H1 (cell line): Measurements from ENCODE around the gene KIF21A. TPM values are rescaled to one million over a fixed set of nuclear protein-coding genes. Genes with fewer than 3 reads are reported as not detected.

ENCODE experiments used
- CTCF ChIA-PET: fragments of 300-600 bp; sonication (Branson Sonifier 250); formaldehyde crosslinking; loops from one replicate; lab custom pipeline; 2021; ENCODE audit not compliant: partially characterized antibody; lab: Charles Lee
- POLR2A ChIA-PET: fragments of 300-600 bp; sonication (Branson Sonifier 250); formaldehyde crosslinking; loops from one replicate; lab custom pipeline; 2021; ENCODE audit warnings: inconsistent platforms; ENCODE audit not compliant: partially characterized antibody; lab: Charles Lee
- DNase-seq, 2 experiments: peaks; one replicate each; pipeline versions ENCODE4 v3.0.0 to v3.0.0-alpha.2; 2010 to 2022; ENCODE audit warnings: low spot score in 2 of 2, low read depth in 1 of 2, mixed read lengths in 1 of 2
- FAIRE-seq: peaks from 2 replicates; lab custom pipeline; 2011; peaks lifted over from hg19 to GRCh38; lab: Jason Lieb, UNC
- H2AFZ ChIP-seq: 2 replicates; pipeline ENCODE4 v1.8.1; 2012; ENCODE audit warnings: low read length, inconsistent platforms
- H2AK5ac ChIP-seq: 2 replicates; pipeline ENCODE4 v1.6.1; 2013; ENCODE audit warnings: low read depth, low read length
- H2BK120ac ChIP-seq: replicated peaks from 2 replicates; pipeline ENCODE3; 2013; ENCODE audit warnings: low read depth, low read length, inconsistent platforms
- H2BK12ac ChIP-seq: 2 replicates; pipeline ENCODE4 v1.6.1; 2013; ENCODE audit warnings: low read depth, low read length
- H2BK15ac ChIP-seq: 2 replicates; pipeline ENCODE4 v1.6.1; 2013; ENCODE audit warnings: low read length
- H2BK20ac ChIP-seq: 2 replicates; pipeline ENCODE4 v1.6.1; 2013; ENCODE audit warnings: low read length
- H2BK5ac ChIP-seq: 2 replicates; pipeline ENCODE4 v1.6.1; 2013; ENCODE audit warnings: low read depth, low read length
- H3K14ac ChIP-seq: 2 replicates; pipeline ENCODE4 v1.6.1; 2013; ENCODE audit warnings: inconsistent platforms; ENCODE audit not compliant: insufficient read length
- H3K18ac ChIP-seq: 2 replicates; pipeline ENCODE4 v1.6.1; 2013; ENCODE audit warnings: low read length; ENCODE audit errors: extremely low read depth
- H3K23ac ChIP-seq: 2 replicates; pipeline ENCODE4 v1.6.1; 2013; ENCODE audit warnings: inconsistent platforms; ENCODE audit not compliant: insufficient read length
- H3K23me2 ChIP-seq: 2 replicates; pipeline ENCODE4 v1.6.1; 2013; ENCODE audit warnings: low read depth, low read length
- H3K27ac ChIP-seq: 2 replicates; pipeline ENCODE4 v1.6.1; 2011; ENCODE audit warnings: low read depth, low read length, inconsistent platforms
- H3K27me3 ChIP-seq, 4 experiments: replicated peaks in 1 of 4; 1 replicate in 1 of 4; 2 replicates in 3 of 4; pipeline versions ENCODE4 v1.6.1 to v1.8.1; 2011 to 2013; ENCODE audit warnings: low read length in 3 of 4, mild to moderate bottlenecking in 3 of 4, inconsistent platforms in 2 of 4, mixed read lengths in 2 of 4, moderate library complexity in 1 of 4; ENCODE audit not compliant: control insufficient read depth in 3 of 4, insufficient read depth in 3 of 4; ENCODE audit errors: extremely low read depth in 1 of 4
- H3K36me3 ChIP-seq, 4 experiments: 2 replicates each; pipeline versions ENCODE4 v1.6.1 to v1.8.1; 2011 to 2013; ENCODE audit warnings: mild to moderate bottlenecking in 4 of 4, low read length in 3 of 4, moderate library complexity in 2 of 4, control low read depth in 1 of 4, inconsistent platforms in 1 of 4; ENCODE audit not compliant: insufficient read depth in 4 of 4, control insufficient read depth in 2 of 4
- H3K4ac ChIP-seq: replicated peaks from 2 replicates; pipeline ENCODE3; 2013; ENCODE audit warnings: low read length, low read depth, mixed read lengths, inconsistent platforms; ENCODE audit not compliant: insufficient read length
- H3K4me1 ChIP-seq, 4 experiments: replicated peaks in 1 of 4; 1 replicate in 1 of 4; 2 replicates in 3 of 4; pipeline versions ENCODE4 v1.6.1 to v1.8.1; 2011 to 2013; ENCODE audit warnings: low read length in 3 of 4, inconsistent platforms in 2 of 4, mixed read lengths in 1 of 4; ENCODE audit not compliant: insufficient read depth in 4 of 4, control insufficient read depth in 3 of 4
- H3K4me2 ChIP-seq, 2 experiments: 2 replicates each; pipeline versions ENCODE4 v1.6.1 to v1.8.1; 2011 to 2013; ENCODE audit warnings: low read depth in 2 of 2, low read length in 2 of 2, control low read depth in 1 of 2, inconsistent platforms in 1 of 2, mild to moderate bottlenecking in 1 of 2; ENCODE audit not compliant: insufficient read depth in 1 of 2
- H3K4me3 ChIP-seq, 4 experiments: fragments of 200-600, 300-600 bp in 1 of 4; sonication (generic), shearing (Covaris generic), sonication (Bioruptor Twin) in 1 of 4; 2 replicates each; pipeline versions ENCODE4 v1.5.1 to v1.8.1; 2011 to 2016; ENCODE audit warnings: low read length in 4 of 4, low read depth in 3 of 4, control low read depth in 2 of 4, inconsistent platforms in 2 of 4, mild to moderate bottlenecking in 2 of 4, mixed read lengths in 1 of 4, moderate library complexity in 1 of 4; ENCODE audit not compliant: insufficient read depth in 2 of 4; ENCODE audit errors: extremely low read depth in 1 of 4
- H3K56ac ChIP-seq: replicated peaks from 2 replicates; pipeline ENCODE3; 2013; ENCODE audit warnings: low read depth, mild to moderate bottlenecking, mixed read lengths, low read length, inconsistent platforms; ENCODE audit not compliant: insufficient read length
- H3K79me1 ChIP-seq: 2 replicates; pipeline ENCODE4 v1.6.1; 2013; ENCODE audit warnings: low read depth, low read length, control low read depth
- H3K79me2 ChIP-seq, 2 experiments: 2 replicates each; pipeline versions ENCODE4 v1.6.1 to v1.8.1; 2012 to 2013; ENCODE audit warnings: low read length in 2 of 2, mild to moderate bottlenecking in 2 of 2, inconsistent platforms in 1 of 2; ENCODE audit not compliant: insufficient read depth in 2 of 2, control insufficient read depth in 1 of 2
- H3K9ac ChIP-seq, 4 experiments: replicated peaks in 1 of 4; 1 replicate in 1 of 4; 2 replicates in 3 of 4; pipeline versions ENCODE4 v1.6.1 to v1.8.1; 2011 to 2013; ENCODE audit warnings: low read depth in 3 of 4, low read length in 3 of 4, control low read depth in 2 of 4, mild to moderate bottlenecking in 2 of 4, moderate library complexity in 2 of 4, inconsistent platforms in 1 of 4; ENCODE audit errors: extremely low read depth in 1 of 4
- H3K9me3 ChIP-seq, 2 experiments: 2 replicates each; pipeline versions ENCODE4 v1.6.1 to v1.8.1; 2012 to 2013; ENCODE audit warnings: mild to moderate bottlenecking in 2 of 2, moderate library complexity in 2 of 2, control low read depth in 1 of 2, inconsistent platforms in 1 of 2, low read depth in 1 of 2, low read length in 1 of 2, mixed read lengths in 1 of 2; ENCODE audit not compliant: insufficient read depth in 2 of 2
- H4K20me1 ChIP-seq, 2 experiments: replicated peaks in 1 of 2; 2 replicates each; pipeline versions ENCODE3 to v1.8.1; 2011 to 2013; ENCODE audit warnings: inconsistent platforms in 2 of 2, low read length in 2 of 2, mild to moderate bottlenecking in 1 of 2; ENCODE audit not compliant: insufficient read depth in 2 of 2, control insufficient read depth in 1 of 2
- H4K5ac ChIP-seq: 2 replicates; pipeline ENCODE4 v1.6.1; 2013; ENCODE audit warnings: low read length, low read depth, mixed read lengths, inconsistent platforms; ENCODE audit not compliant: insufficient read length
- H4K8ac ChIP-seq: 2 replicates; pipeline ENCODE4 v1.8.0; 2013; ENCODE audit warnings: mild to moderate bottlenecking, moderate library complexity, low read length, inconsistent platforms; ENCODE audit not compliant: insufficient read depth; ENCODE audit errors: extremely low read depth
- H4K91ac ChIP-seq: replicated peaks from 2 replicates; pipeline ENCODE3; 2013; ENCODE audit warnings: low read length, mixed read lengths, inconsistent platforms; ENCODE audit not compliant: insufficient read length
- CTBP2 ChIP-seq: IDR thresholded peaks from 2 replicates; pipeline ENCODE4 v1.7.0; 2011; ENCODE audit warnings: borderline replicate concordance, mild to moderate bottlenecking, moderate library complexity, mixed read lengths, low read length; ENCODE audit not compliant: insufficient read depth, insufficient read length
- EZH2 ChIP-seq: fragments of 200-600 bp; sonication (generic); IDR thresholded peaks from 2 replicates; pipeline ENCODE4 v1.7.1; 2012; ENCODE audit warnings: low read depth, mild to moderate bottlenecking, moderate library complexity, low read length, inconsistent platforms; ENCODE audit not compliant: severe bottlenecking
- HDAC6 ChIP-seq: IDR thresholded peaks from one replicate; pipeline ENCODE4 v1.7.1; 2012; ENCODE audit warnings: low read depth, mild to moderate bottlenecking, inconsistent platforms, low read length, moderate library complexity
- SAP30 ChIP-seq: fragments of 300-600 bp; sonication (generic); IDR thresholded peaks from 2 replicates; pipeline ENCODE4 v1.7.1; 2012; ENCODE audit warnings: low read length, moderate library complexity, mild to moderate bottlenecking, inconsistent platforms; ENCODE audit not compliant: insufficient read depth, insufficient replicate concordance
- SP1 ChIP-seq: IDR thresholded peaks from 2 replicates; pipeline ENCODE4 v1.6.1; 2011; ENCODE audit warnings: low read depth, low read length
- whole genome bisulfite sequencing, 2 experiments: shearing (Covaris generic) in 1 of 2; methylation state at CpG; one replicate each; pipeline versions ENCODE4 v1.1.6 to v1.1.7; 2013 to 2015; ENCODE audit warnings: low lambda C conversion rate in 2 of 2, mixed read lengths in 2 of 2, inconsistent platforms in 1 of 2, low coverage in 1 of 2, missing lambda C conversion rate in 1 of 2; ENCODE audit not compliant: insufficient replicate concordance in 2 of 2, insufficient coverage in 1 of 2, insufficient read length in 1 of 2; ENCODE audit errors: extremely low coverage in 1 of 2, missing lambda C conversion rate in 1 of 2; 5-methylcytosine and 5-hydroxymethylcytosine counted together
- polyA plus RNA-seq, 7 experiments: library from polyadenylated mRNA; depleted of rRNA in 3 of 7; stranded (reverse) in 5 of 7; unstranded in 2 of 7; fragments of >200 nt in 5 of 7; fragments of 200-250 nt in 2 of 7; gene quantifications; 1 replicate in 5 of 7; 2 replicates in 1 of 7; 4 replicates in 1 of 7; pipeline versions ENCODE4 v1.2.1 to v1.2.3, GENCODE V29; 2011 to 2013; ENCODE audit warnings: missing spikeins in 2 of 7, mixed read lengths in 2 of 7
- total RNA-seq: library from RNA; stranded (reverse); fragmentation: NEBNext Ultra II Directional; extraction: Animal tissue kit (Norgen Biotek cat#: 25700); gene quantifications from 2 replicates; pipeline ENCODE4 v1.2.1, GENCODE V29; 2021
- TF ChIP-seq, protein P1 (sequence below): IDR thresholded peaks from 2 replicates; pipeline ENCODE4 v1.6.1; 2012; ENCODE audit warnings: low read length, inconsistent platforms
- TF ChIP-seq, protein P2 (sequence below), 3 experiments: IDR thresholded peaks; 1 replicate in 2 of 3; 2 replicates in 1 of 3; pipeline versions ENCODE4 v1.5.1 to v1.6.1; 2011; ENCODE audit warnings: low read length in 3 of 3, mild to moderate bottlenecking in 3 of 3, inconsistent platforms in 2 of 3, low read depth in 1 of 3, moderate library complexity in 1 of 3; ENCODE audit not compliant: insufficient read depth in 1 of 3; ENCODE audit errors: control extremely low read depth in 1 of 3

KIF21A gene
- total and polyA plus RNA-seq, 2 of the 8 experiments (the other 6 are each of a cell fraction or from before 2014, with no cell fraction given): 10.0 to 26.0 TPM

DNA sequence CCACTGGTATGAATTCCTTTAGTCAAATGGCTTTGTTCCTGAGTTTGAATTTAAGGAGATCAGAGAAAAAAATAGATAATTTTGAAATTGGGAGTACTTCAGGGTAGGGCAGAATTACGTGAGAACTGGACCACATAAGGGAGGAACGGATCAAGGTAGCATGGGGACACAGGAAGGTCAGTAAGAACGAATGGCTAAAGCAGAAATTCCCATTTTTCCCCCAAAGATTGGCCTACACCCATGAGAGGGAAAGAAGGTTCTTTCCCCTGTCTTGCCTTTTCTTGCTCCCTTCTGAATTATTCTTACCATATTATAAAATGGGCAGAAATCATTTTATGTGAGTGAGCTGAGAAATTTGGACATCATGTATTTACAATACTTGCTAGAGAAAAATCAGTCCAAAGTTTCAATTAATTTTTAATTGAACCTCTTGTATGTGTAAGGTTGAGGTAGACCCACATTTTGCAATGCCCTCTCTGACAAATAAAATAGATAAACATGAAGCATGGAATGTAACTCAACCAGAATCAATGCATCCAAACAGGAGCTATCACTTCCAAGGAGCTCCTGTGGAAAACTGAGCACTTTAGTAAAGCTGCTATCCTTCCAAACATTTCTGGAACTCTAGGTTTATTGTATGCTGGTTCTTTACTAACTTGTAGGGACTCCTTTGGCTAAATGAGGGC, 93.8 kb downstream of the KIF21A start:
- 90% methylated on average over 3 of the region's 3 CpGs; no CpG with 5 or more reads in 1 of the 2 experiments for WGBS, 2 experiments
- no peak for FAIRE-seq
- TF ChIP-seq SP1 (no peak), CTBP2 (no peak), EZH2 (no peak), HDAC6 (no peak), SAP30 (no peak)
- TF ChIP-seq, protein P1, sequence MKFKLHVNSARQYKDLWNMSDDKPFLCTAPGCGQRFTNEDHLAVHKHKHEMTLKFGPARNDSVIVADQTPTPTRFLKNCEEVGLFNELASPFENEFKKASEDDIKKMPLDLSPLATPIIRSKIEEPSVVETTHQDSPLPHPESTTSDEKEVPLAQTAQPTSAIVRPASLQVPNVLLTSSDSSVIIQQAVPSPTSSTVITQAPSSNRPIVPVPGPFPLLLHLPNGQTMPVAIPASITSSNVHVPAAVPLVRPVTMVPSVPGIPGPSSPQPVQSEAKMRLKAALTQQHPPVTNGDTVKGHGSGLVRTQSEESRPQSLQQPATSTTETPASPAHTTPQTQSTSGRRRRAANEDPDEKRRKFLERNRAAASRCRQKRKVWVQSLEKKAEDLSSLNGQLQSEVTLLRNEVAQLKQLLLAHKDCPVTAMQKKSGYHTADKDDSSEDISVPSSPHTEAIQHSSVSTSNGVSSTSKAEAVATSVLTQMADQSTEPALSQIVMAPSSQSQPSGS: no peak
- TF ChIP-seq, protein P2, sequence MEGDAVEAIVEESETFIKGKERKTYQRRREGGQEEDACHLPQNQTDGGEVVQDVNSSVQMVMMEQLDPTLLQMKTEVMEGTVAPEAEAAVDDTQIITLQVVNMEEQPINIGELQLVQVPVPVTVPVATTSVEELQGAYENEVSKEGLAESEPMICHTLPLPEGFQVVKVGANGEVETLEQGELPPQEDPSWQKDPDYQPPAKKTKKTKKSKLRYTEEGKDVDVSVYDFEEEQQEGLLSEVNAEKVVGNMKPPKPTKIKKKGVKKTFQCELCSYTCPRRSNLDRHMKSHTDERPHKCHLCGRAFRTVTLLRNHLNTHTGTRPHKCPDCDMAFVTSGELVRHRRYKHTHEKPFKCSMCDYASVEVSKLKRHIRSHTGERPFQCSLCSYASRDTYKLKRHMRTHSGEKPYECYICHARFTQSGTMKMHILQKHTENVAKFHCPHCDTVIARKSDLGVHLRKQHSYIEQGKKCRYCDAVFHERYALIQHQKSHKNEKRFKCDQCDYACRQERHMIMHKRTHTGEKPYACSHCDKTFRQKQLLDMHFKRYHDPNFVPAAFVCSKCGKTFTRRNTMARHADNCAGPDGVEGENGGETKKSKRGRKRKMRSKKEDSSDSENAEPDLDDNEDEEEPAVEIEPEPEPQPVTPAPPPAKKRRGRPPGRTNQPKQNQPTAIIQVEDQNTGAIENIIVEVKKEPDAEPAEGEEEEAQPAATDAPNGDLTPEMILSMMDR (IDR thresholded peaks at IDR 0.05; ENCODE audit: control extremely low read depth in 1 of 3, insufficient read depth in 1 of 3, low read depth in 1 of 3, low read length in 3 of 3): no peak

More for the DNA sequence above, 93.8 kb downstream of the KIF21A start:
- Histone ChIP-seq H3K27ac (no peak overlapping the region), H3K18ac (no peak overlapping the region), H3K9ac (no peak overlapping the region), H4K20me1 (no peaks in the 10 kb centered on the region), H3K23me2 (no peaks in the 10 kb centered on the region), H2AK5ac (no peak overlapping the region), H3K4me1 (0 out of 7 replicates have a peak, but pooled peaks cover 0 to 2% (median 0%) of the 10 kb centered on the region in 4 experiments), H3K9me3 (no peaks in the 10 kb centered on the region), H3K14ac (no peak overlapping the region), H2BK20ac (no peak overlapping the region), H2BK5ac (no peak overlapping the region), H3K79me2 (no peaks in the 10 kb centered on the region), H3K36me3 (no peaks in the 10 kb centered on the region; a peak in 2 of 8 replicates), H2BK120ac (no peak overlapping the region), H3K4me2 (no peak overlapping the region), H2BK15ac (no peak overlapping the region), H3K56ac (no peak overlapping the region), H4K5ac (no peak overlapping the region), H4K8ac (no peak overlapping the region), H3K79me1 (no peaks in the 10 kb centered on the region), H3K23ac (no peak overlapping the region), H2AFZ (no peak overlapping the region), H3K4ac (no peak overlapping the region), H3K4me3 (no peak overlapping the region), H3K27me3 (no peaks in the 10 kb centered on the region), H2BK12ac (no peak overlapping the region), H4K91ac (no peak overlapping the region)
- POLR2A ChIA-PET: no interaction called here
- no peak for DNase-seq
- CTCF ChIA-PET: interaction anchor here (0.6 to 1.0 kb wide), 3 partner anchors 26 to 79 kb away, joined by 3 to 4 read pairs (median 3); no protein-coding TSS in a partner anchor
